ENCODE results near the gene HGS. TPM values are rescaled to one million over a fixed set of nuclear protein-coding genes. Genes with fewer than 3 reads are reported as not detected.
"Not testable (repeated sequence)": the region's sequence is repeated elsewhere in the genome, so short reads cannot be mapped to it uniquely, and the experiment has no call there.

Gene HGS
- total RNA-seq, 2 donors from 2014 or later: 60.7 to 66.9 TPM

DNA sequence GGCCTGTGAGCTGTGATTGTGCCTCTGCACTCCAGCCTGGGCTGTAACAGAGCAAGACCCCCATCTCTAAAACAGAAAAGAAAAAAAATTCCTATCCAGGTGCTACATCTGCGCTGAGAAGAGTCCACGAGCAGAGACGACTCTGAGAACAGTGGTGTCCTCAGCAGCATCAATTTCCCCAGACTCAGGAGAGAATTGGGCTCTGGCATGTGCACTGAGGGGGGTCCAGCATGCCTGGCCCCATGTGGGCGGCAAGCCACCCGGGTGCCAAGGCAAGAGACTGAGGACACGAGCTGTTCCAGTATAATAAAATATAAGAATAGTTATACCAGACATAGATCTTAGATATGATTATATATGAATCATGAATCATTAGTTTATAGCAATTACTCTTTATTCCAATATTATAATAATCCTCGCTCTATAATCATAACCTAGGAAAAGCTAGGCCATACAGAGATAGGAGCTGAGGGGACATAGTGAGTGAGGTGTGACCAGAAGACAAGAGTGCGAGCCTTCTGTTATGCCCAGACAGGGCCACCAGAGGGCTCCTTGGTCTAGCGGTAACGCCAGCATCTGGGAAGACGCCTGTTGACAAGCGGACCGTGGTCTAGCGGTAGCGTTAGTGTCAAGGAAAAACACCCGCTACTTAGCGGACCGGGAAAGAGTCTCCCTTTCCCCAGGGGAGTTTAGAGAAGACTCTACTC is 8.1 kb upstream of the HGS start:
- H3K36me3 ChIP-seq (replicated peaks in 1 of 2; ENCODE audit: insufficient read depth in 1 of 2, low read depth in 2 of 2): peaks cover 0 to 18% of the 10 kb centered on the region in 2 donors
- H3K9me3 ChIP-seq; intact Hi-C loops (cut with DNase I); H3K4me1 ChIP-seq; H3K27me3 ChIP-seq; ATAC-seq; H3K4me3 ChIP-seq; H3K27ac ChIP-seq: not testable (repeated sequence)
- WGBS, 2 donors: 30 to 33% methylated on average over 16 to 18 of the region's 18 CpGs
- DNase-seq: peak; percentile 49 to 55 (median 52)
- TF ChIP-seq, protein P1, sequence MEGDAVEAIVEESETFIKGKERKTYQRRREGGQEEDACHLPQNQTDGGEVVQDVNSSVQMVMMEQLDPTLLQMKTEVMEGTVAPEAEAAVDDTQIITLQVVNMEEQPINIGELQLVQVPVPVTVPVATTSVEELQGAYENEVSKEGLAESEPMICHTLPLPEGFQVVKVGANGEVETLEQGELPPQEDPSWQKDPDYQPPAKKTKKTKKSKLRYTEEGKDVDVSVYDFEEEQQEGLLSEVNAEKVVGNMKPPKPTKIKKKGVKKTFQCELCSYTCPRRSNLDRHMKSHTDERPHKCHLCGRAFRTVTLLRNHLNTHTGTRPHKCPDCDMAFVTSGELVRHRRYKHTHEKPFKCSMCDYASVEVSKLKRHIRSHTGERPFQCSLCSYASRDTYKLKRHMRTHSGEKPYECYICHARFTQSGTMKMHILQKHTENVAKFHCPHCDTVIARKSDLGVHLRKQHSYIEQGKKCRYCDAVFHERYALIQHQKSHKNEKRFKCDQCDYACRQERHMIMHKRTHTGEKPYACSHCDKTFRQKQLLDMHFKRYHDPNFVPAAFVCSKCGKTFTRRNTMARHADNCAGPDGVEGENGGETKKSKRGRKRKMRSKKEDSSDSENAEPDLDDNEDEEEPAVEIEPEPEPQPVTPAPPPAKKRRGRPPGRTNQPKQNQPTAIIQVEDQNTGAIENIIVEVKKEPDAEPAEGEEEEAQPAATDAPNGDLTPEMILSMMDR (IDR thresholded peaks at IDR 0.05): peak; percentile 36 to 68 (median 65)

DNA sequence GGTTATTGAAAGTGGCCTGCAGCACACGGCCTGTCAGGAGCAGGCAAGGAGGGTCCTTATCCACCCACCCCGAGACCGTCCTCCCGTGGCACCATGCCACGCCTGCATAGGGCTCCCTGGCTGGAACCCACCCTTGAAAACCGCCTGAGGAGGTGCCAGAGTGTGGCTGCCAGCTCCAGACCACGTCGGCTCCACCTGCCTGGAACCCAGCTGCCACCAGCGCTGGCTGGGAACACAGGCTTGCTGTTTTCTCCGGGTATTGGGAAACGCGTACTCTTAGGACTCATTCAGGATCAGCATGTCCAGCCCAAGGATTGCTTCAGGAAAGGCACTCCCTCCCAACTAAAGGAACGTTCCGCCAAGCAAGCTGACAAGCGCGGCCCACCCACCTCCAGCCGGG is 6.9 kb upstream of the HGS start:
- ATAC-seq (no peak), DNase-seq (no peak)
- TF ChIP-seq, protein P1 (IDR thresholded peaks at IDR 0.05): no peak
- TF ChIP-seq POLR2A (IDR thresholded peaks at IDR 0.05): no peak
- Histone ChIP-seq H3K4me3 (no peak overlapping the region), H3K27me3 (no peaks in the 10 kb centered on the region), H3K27ac (no peak overlapping the region), H3K36me3 (replicated peaks in 1 of 2; ENCODE audit: insufficient read depth in 1 of 2, low read depth in 2 of 2) (peaks cover 0 to 11% of the 10 kb centered on the region in 2 donors), H3K4me1 (peaks cover 13% of the 10 kb centered on the region), H3K9me3 (no peaks in the 10 kb centered on the region)
- intact Hi-C loops (cut with DNase I): no loop called here
- WGBS, 2 donors: 81 to 97% methylated on average over 7 to 17 of the region's 17 CpGs

DNA sequence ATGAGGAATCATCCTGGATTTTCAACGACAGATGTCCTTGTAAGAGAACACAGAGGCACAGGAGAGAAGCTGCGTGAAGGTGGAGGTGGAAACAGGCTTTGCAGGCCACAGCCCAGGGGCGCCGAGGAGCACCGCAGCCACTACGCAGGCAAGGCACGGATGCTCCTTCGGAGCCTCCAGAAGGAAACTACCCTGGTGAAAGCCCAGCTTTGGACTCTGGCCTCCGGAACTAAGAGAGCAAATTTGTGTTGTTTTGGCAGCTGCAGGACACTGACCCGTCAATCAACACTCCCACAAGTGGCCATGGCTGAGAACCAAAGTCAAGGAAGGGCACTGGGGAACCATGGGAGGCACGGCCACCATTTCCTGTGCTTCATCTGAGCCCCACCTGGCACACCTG is 3.7 kb upstream of the HGS start:
- TF ChIP-seq POLR2A (IDR thresholded peaks at IDR 0.05): no peak
- TF ChIP-seq, protein P1 (IDR thresholded peaks at IDR 0.05): no peak
- H3K4me3 ChIP-seq: no peak overlapping the region
- intact Hi-C loops (cut with DNase I): no loop called here
- DNase-seq (no peak), ATAC-seq (no peak)
- peaks cover 32% of the 10 kb centered on the region for H3K4me1 ChIP-seq
- WGBS, 2 donors: 77 to 83% methylated on average over 6 to 11 of the region's 11 CpGs
- no peaks in the 10 kb centered on the region for H3K9me3 ChIP-seq
- H3K27ac ChIP-seq: no peak overlapping the region
- H3K36me3 ChIP-seq (replicated peaks in 1 of 2; ENCODE audit: insufficient read depth in 1 of 2, low read depth in 2 of 2): no peaks in the 10 kb centered on the region
- no peaks in the 10 kb centered on the region for H3K27me3 ChIP-seq

DNA sequence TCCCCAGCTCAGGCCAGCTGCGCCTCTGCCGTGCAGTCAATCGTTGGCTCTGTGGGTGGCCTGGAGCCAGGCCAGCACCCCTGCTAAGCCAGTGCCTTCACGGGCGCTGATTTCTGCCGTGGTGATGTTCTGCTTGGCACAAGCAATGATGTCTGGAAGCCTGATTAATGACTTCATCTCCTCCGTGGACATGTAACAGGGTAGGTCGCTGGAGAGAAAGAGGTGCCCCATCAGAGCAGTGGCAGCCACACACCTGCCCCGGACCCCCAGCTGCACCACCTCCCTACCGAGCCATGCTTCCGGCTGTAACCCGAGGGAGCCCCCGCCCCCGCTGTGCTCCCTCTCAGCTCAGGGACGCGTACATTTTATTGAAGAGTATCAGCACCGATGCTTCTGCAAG is 2.1 kb upstream of the HGS start:
- peaks cover 39% of the 10 kb centered on the region for H3K4me1 ChIP-seq

More for the DNA sequence above, 2.1 kb upstream of the HGS start:
- no peaks in the 10 kb centered on the region for H3K9me3 ChIP-seq
- peaks cover 0 to 2% of the 10 kb centered on the region in 2 donors for H3K36me3 ChIP-seq (replicated peaks in 1 of 2; ENCODE audit: insufficient read depth in 1 of 2, low read depth in 2 of 2)
- 38 to 52% methylated on average over 15 to 17 of the region's 17 CpGs for WGBS, 2 donors
- no peak for ATAC-seq
- TF ChIP-seq, protein P1 (IDR thresholded peaks at IDR 0.05): no peak
- TF ChIP-seq POLR2A (IDR thresholded peaks at IDR 0.05): no peak
- H3K27me3 ChIP-seq: no peaks in the 10 kb centered on the region
- intact Hi-C loops (cut with DNase I): no loop called here
- no peak overlapping the region for H3K4me3 ChIP-seq
- DNase-seq: peak; percentile 42 to 70 (median 65)
- H3K27ac ChIP-seq: peak overlapping the region; percentile 25 to 86 (median 44)

All from body of pancreas (tissue), 4 donors.